ENCODE results near the gene SDK1. TPM values are rescaled to one million over a fixed set of nuclear protein-coding genes. Genes with fewer than 3 reads are reported as not detected.

Gene SDK1
- total and polyA plus RNA-seq, 2 donors (not counting 3 experiments of a cell fraction or from before 2014, with no cell fraction given) = 1.6 to 3.9 TPM

- H3K9ac ChIP-seq (replicated peaks; ENCODE audit: extremely low read depth, insufficient read depth, low read length) = no peak overlapping the region
- no peak overlapping the region for H2AFZ ChIP-seq (ENCODE audit: low read depth, low read length)
- H3K4me2 ChIP-seq (ENCODE audit: insufficient read depth, low read length) = no peak overlapping the region
- ChIA-PET CTCF (no interaction called here), POLR2A (no interaction called here)
- FAIRE-seq (no peak), DNase-seq (ENCODE audit: low read depth, low spot score) (no peak)
- H3K9me1 ChIP-seq (replicated peaks; ENCODE audit: control insufficient read depth, extremely low read depth, insufficient read depth, low read length) = no peaks in the 10 kb centered on the region
- TF ChIP-seq JUN (IDR thresholded peaks at IDR 0.05; ENCODE audit: borderline replicate concordance, insufficient read depth, insufficient read length, low read depth) (no peak), MYC (IDR thresholded peaks at IDR 0.05; ENCODE audit: low read depth, low read length) (no peak), CTCF (IDR thresholded peaks at IDR 0.05; ENCODE audit: extremely low read depth in 1 of 2, insufficient read depth in 1 of 2, low read depth in 1 of 2, low read length in 2 of 2) (no peak), FOS (IDR thresholded peaks at IDR 0.05; ENCODE audit: borderline replicate concordance, insufficient read depth, low read length) (no peak), MAX (IDR thresholded peaks at IDR 0.05; ENCODE audit: insufficient read depth, insufficient read length) (no peak), EZH2 (IDR thresholded peaks at IDR 0.05; ENCODE audit: borderline replicate concordance, low read depth, low read length, severe bottlenecking) (no peak), POLR2AphosphoS5 (IDR thresholded peaks at IDR 0.05; ENCODE audit: insufficient read depth, low read depth, low read length) (no peak), POLR2A (IDR thresholded peaks at IDR 0.05; ENCODE audit: low read depth, low read length) (no peak)
- H3K79me2 ChIP-seq (ENCODE audit: control insufficient read depth, insufficient read depth, low read length) = no peaks in the 10 kb centered on the region
- H3K36me3 ChIP-seq (ENCODE audit: control insufficient read depth in 2 of 2, extremely low read depth in 1 of 2, insufficient read depth in 2 of 2, low read length in 2 of 2) = no peaks in the 10 kb centered on the region
- intact Hi-C loops (cut with micrococcal nuclease) (no loop called here), dilution Hi-C loops (cut with MboI; ENCODE audit: extremely low pct_ligation_motif_present, low sequenced_read_pairs) (no loop called here)
- BruUV-seq (replicated peaks) = no TSS peak
- H4K20me1 ChIP-seq (replicated peaks; ENCODE audit: control insufficient read depth, extremely low read depth, insufficient read depth, low read length) = no peaks in the 10 kb centered on the region
- H3K27me3 ChIP-seq (ENCODE audit: control insufficient read depth in 2 of 2, insufficient read depth in 2 of 2, low read length in 2 of 2) = no peaks in the 10 kb centered on the region
- H3K27ac ChIP-seq (ENCODE audit: insufficient read depth, low read depth, low read length) = no peak overlapping the region
- H3K4me1 ChIP-seq (ENCODE audit: control insufficient read depth, extremely low read depth, insufficient read depth, low read length) = no peaks in the 10 kb centered on the region
- H3K9me3 ChIP-seq (replicated peaks; ENCODE audit: control insufficient read depth, insufficient read depth, low read length) = no peaks in the 10 kb centered on the region
- H3K4me3 ChIP-seq (replicated peaks in 1 of 3; ENCODE audit: insufficient read depth in 1 of 3, low read depth in 1 of 3, low read length in 3 of 3) = no peak overlapping the region
Measured at GRCh38 chr7:3795141-3795540, 494.1 kb downstream of the SDK1 start.

All from endothelial cell of umbilical vein (primary cell).